ENCODE data around the gene NOCT.
"Not testable (repeated sequence)": the region's sequence is repeated elsewhere in the genome, so short reads cannot be mapped to it uniquely, and the experiment has no call there.

NOCT gene

GRCh38 chr4:139053909-139054308, 38.3 kb downstream of the NOCT start:
- DNase-seq = no peak

GRCh38 chr4:139054791-139055505, 39.4 kb downstream of the NOCT start:
- DNase-seq = peak; percentile 29

GRCh38 chr4:139059026-139059425, 43.4 kb downstream of the NOCT start:
- DNase-seq = not testable (repeated sequence)

- DNase-seq = no peak
These were observed 45.0 kb downstream of the NOCT start for GRCh38 chr4:139060591-139060990.

- DNase-seq = no peak
These were observed 60.6 kb downstream of the NOCT start for GRCh38 chr4:139076016-139076744.

- DNase-seq = no peak
These were observed 62.2 kb downstream of the NOCT start for GRCh38 chr4:139077567-139078355.

- DNase-seq = no peak
These were observed 63.3 kb downstream of the NOCT start for GRCh38 chr4:139078926-139079325.

- DNase-seq = peak; percentile 91
These were observed 67.4 kb downstream of the NOCT start for GRCh38 chr4:139082750-139083606.

GRCh38 chr4:139083607-139083955, 68.0 kb downstream of the NOCT start:
- DNase-seq = peak; percentile 58

- peak; percentile 86 for DNase-seq
These were observed 68.6 kb downstream of the NOCT start for GRCh38 chr4:139083956-139084803.

- DNase-seq = no peak
These were observed 69.2 kb downstream of the NOCT start for GRCh38 chr4:139084804-139085093.

- DNase-seq = peak; percentile 1
These were observed 69.6 kb downstream of the NOCT start for GRCh38 chr4:139085141-139085540.

- DNase-seq = no peak
These were observed 76.7 kb downstream of the NOCT start for GRCh38 chr4:139092271-139092670.
